ENCODE data around the gene GOLPH3L.
"Not testable (repeated sequence)": the region's sequence is repeated elsewhere in the genome, so short reads cannot be mapped to it uniquely, and the experiment has no call there.

Gene GOLPH3L

GRCh38 chr1:150696995-150697927, at the start of gene GOLPH3L:
Gene GOLPH3L (minus strand): TSS chr1:150697154. CDS start chr1:150694838, 2,316 bp downstream.
- H3K27ac ChIP-seq (ENCODE audit: low read length): peak within 1 kb of the TSS; percentile 75
- peak within 1 kb of the TSS; percentile 81 for H3K9ac ChIP-seq (ENCODE audit: low read length)
- H3K36me3 ChIP-seq (ENCODE audit: control insufficient read depth, low read depth, low read length): peaks cover 22% of the 10 kb centered on the region
- no peaks in the 10 kb centered on the region for H3K9me3 ChIP-seq (ENCODE audit: control insufficient read depth, low read depth, low read length)
- peak within 1 kb of the TSS; percentile 97 for H3K4me3 ChIP-seq (ENCODE audit: low read length)
- H3K4me1 ChIP-seq (ENCODE audit: control insufficient read depth, low read depth, low read length): peaks cover 4% of the 10 kb centered on the region
- no peaks in the 10 kb centered on the region for H3K27me3 ChIP-seq (ENCODE audit: control insufficient read depth, insufficient read depth, low read length)

- Histone ChIP-seq H3K9ac (ENCODE audit: low read length) (no peak overlapping the region), H3K27me3 (ENCODE audit: control insufficient read depth, insufficient read depth, low read length) (no peaks in the 10 kb centered on the region), H3K9me3 (ENCODE audit: control insufficient read depth, low read depth, low read length) (no peaks in the 10 kb centered on the region), H3K36me3 (ENCODE audit: control insufficient read depth, low read depth, low read length) (no peaks in the 10 kb centered on the region), H3K4me1 (ENCODE audit: control insufficient read depth, low read depth, low read length) (no peaks in the 10 kb centered on the region), H3K4me3 (ENCODE audit: low read length) (no peak overlapping the region), H3K27ac (ENCODE audit: low read length) (no peak overlapping the region)
Measured at GRCh38 chr1:150730130-150730721, 33.3 kb upstream of the GOLPH3L start.

GRCh38 chr1:150724336-150724735, 27.4 kb upstream of the GOLPH3L start:
- H3K4me3 ChIP-seq (ENCODE audit: low read length): no peak overlapping the region
- no peaks in the 10 kb centered on the region for H3K9me3 ChIP-seq (ENCODE audit: control insufficient read depth, low read depth, low read length)
- H3K27me3 ChIP-seq (ENCODE audit: control insufficient read depth, insufficient read depth, low read length): no peaks in the 10 kb centered on the region
- H3K36me3 ChIP-seq (ENCODE audit: control insufficient read depth, low read depth, low read length): no peaks in the 10 kb centered on the region
- no peak overlapping the region for H3K27ac ChIP-seq (ENCODE audit: low read length)
- no peak overlapping the region for H3K9ac ChIP-seq (ENCODE audit: low read length)
- H3K4me1 ChIP-seq (ENCODE audit: control insufficient read depth, low read depth, low read length): no peaks in the 10 kb centered on the region

- Histone ChIP-seq H3K9ac (ENCODE audit: low read length) (no peak within 1 kb of the TSS), H3K9me3 (ENCODE audit: control insufficient read depth, low read depth, low read length) (no peaks in the 10 kb centered on the region), H3K27me3 (ENCODE audit: control insufficient read depth, insufficient read depth, low read length) (no peaks in the 10 kb centered on the region), H3K36me3 (ENCODE audit: control insufficient read depth, low read depth, low read length) (no peaks in the 10 kb centered on the region), H3K27ac (ENCODE audit: low read length) (no peak within 1 kb of the TSS), H3K4me3 (ENCODE audit: low read length) (no peak within 1 kb of the TSS), H3K4me1 (ENCODE audit: control insufficient read depth, low read depth, low read length) (no peaks in the 10 kb centered on the region)
Measured at GRCh38 chr1:150720703-150721102, 23.7 kb upstream of the GOLPH3L start, which contains the start of gene HORMAD1. Gene HORMAD1 (minus strand): TSS chr1:150720895. CDS start chr1:150719505, 1,390 bp downstream.

- H3K27me3 ChIP-seq (ENCODE audit: control insufficient read depth, insufficient read depth, low read length): no peaks in the 10 kb centered on the region
- H3K27ac ChIP-seq (ENCODE audit: low read length): no peak overlapping the region
- H3K4me1 ChIP-seq (ENCODE audit: control insufficient read depth, low read depth, low read length): no peaks in the 10 kb centered on the region
- H3K36me3 ChIP-seq (ENCODE audit: control insufficient read depth, low read depth, low read length): no peaks in the 10 kb centered on the region
- H3K9me3 ChIP-seq (ENCODE audit: control insufficient read depth, low read depth, low read length): no peaks in the 10 kb centered on the region
- no peak overlapping the region for H3K4me3 ChIP-seq (ENCODE audit: low read length)
- no peak overlapping the region for H3K9ac ChIP-seq (ENCODE audit: low read length)
Measured at GRCh38 chr1:150720098-150720497, 23.1 kb upstream of the GOLPH3L start.

GRCh38 chr1:150718225-150718891, 21.4 kb upstream of the GOLPH3L start:
- Histone ChIP-seq H3K4me1 (ENCODE audit: control insufficient read depth, low read depth, low read length) (peaks cover under 1% of the 10 kb centered on the region), H3K9ac (ENCODE audit: low read length) (no peak overlapping the region), H3K27me3 (ENCODE audit: control insufficient read depth, insufficient read depth, low read length) (no peaks in the 10 kb centered on the region), H3K36me3 (ENCODE audit: control insufficient read depth, low read depth, low read length) (no peaks in the 10 kb centered on the region), H3K9me3 (ENCODE audit: control insufficient read depth, low read depth, low read length) (no peaks in the 10 kb centered on the region), H3K27ac (ENCODE audit: low read length) (no peak overlapping the region), H3K4me3 (ENCODE audit: low read length) (no peak overlapping the region)

GRCh38 chr1:150709031-150709430, 12.1 kb upstream of the GOLPH3L start:
- H3K36me3 ChIP-seq (ENCODE audit: control insufficient read depth, low read depth, low read length); H3K4me3 ChIP-seq (ENCODE audit: low read length); H3K27ac ChIP-seq (ENCODE audit: low read length); H3K4me1 ChIP-seq (ENCODE audit: control insufficient read depth, low read depth, low read length); H3K9me3 ChIP-seq (ENCODE audit: control insufficient read depth, low read depth, low read length); H3K9ac ChIP-seq (ENCODE audit: low read length); H3K27me3 ChIP-seq (ENCODE audit: control insufficient read depth, insufficient read depth, low read length): not testable (repeated sequence)

- Histone ChIP-seq H3K4me1 (ENCODE audit: control insufficient read depth, low read depth, low read length) (peaks cover 6% of the 10 kb centered on the region), H3K27me3 (ENCODE audit: control insufficient read depth, insufficient read depth, low read length) (no peaks in the 10 kb centered on the region), H3K9me3 (ENCODE audit: control insufficient read depth, low read depth, low read length) (no peaks in the 10 kb centered on the region), H3K27ac (ENCODE audit: low read length) (no peak overlapping the region), H3K9ac (ENCODE audit: low read length) (no peak overlapping the region), H3K36me3 (ENCODE audit: control insufficient read depth, low read depth, low read length) (no peaks in the 10 kb centered on the region), H3K4me3 (ENCODE audit: low read length) (no peak overlapping the region)
Measured at GRCh38 chr1:150708595-150708994, 11.6 kb upstream of the GOLPH3L start.

GRCh38 chr1:150706091-150706490, 9.1 kb upstream of the GOLPH3L start:
- H3K36me3 ChIP-seq (ENCODE audit: control insufficient read depth, low read depth, low read length): no peaks in the 10 kb centered on the region
- H3K9me3 ChIP-seq (ENCODE audit: control insufficient read depth, low read depth, low read length): no peaks in the 10 kb centered on the region
- no peak overlapping the region for H3K9ac ChIP-seq (ENCODE audit: low read length)
- H3K4me1 ChIP-seq (ENCODE audit: control insufficient read depth, low read depth, low read length): no peaks in the 10 kb centered on the region
- no peaks in the 10 kb centered on the region for H3K27me3 ChIP-seq (ENCODE audit: control insufficient read depth, insufficient read depth, low read length)
- no peak overlapping the region for H3K4me3 ChIP-seq (ENCODE audit: low read length)
- no peak overlapping the region for H3K27ac ChIP-seq (ENCODE audit: low read length)

GRCh38 chr1:150703427-150703826, 6.5 kb upstream of the GOLPH3L start:
- Histone ChIP-seq H3K27me3 (ENCODE audit: control insufficient read depth, insufficient read depth, low read length) (no peaks in the 10 kb centered on the region), H3K4me1 (ENCODE audit: control insufficient read depth, low read depth, low read length) (no peaks in the 10 kb centered on the region), H3K9ac (ENCODE audit: low read length) (no peak overlapping the region), H3K4me3 (ENCODE audit: low read length) (no peak overlapping the region), H3K9me3 (ENCODE audit: control insufficient read depth, low read depth, low read length) (no peaks in the 10 kb centered on the region), H3K27ac (ENCODE audit: low read length) (no peak overlapping the region), H3K36me3 (ENCODE audit: control insufficient read depth, low read depth, low read length) (no peaks in the 10 kb centered on the region)

GRCh38 chr1:150696590-150696989, 364 bp downstream of the GOLPH3L start:
- Histone ChIP-seq H3K36me3 (ENCODE audit: control insufficient read depth, low read depth, low read length) (peaks cover 28% of the 10 kb centered on the region), H3K4me3 (ENCODE audit: low read length) (peak overlapping the region; percentile 97), H3K27ac (ENCODE audit: low read length) (peak overlapping the region; percentile 75)

More at GRCh38 chr1:150696590-150696989, 364 bp downstream of the GOLPH3L start:
- H3K4me1 ChIP-seq (ENCODE audit: control insufficient read depth, low read depth, low read length): peaks cover 4% of the 10 kb centered on the region
- H3K27me3 ChIP-seq (ENCODE audit: control insufficient read depth, insufficient read depth, low read length): no peaks in the 10 kb centered on the region
- peak overlapping the region; percentile 81 for H3K9ac ChIP-seq (ENCODE audit: low read length)
- H3K9me3 ChIP-seq (ENCODE audit: control insufficient read depth, low read depth, low read length): no peaks in the 10 kb centered on the region
